ENCODE results near the gene CORIN. TPM values are rescaled to one million over a fixed set of nuclear protein-coding genes. Genes with fewer than 3 reads are reported as not detected.

CORIN gene
- total and polyA plus RNA-seq, 2 donors (not counting 1 experiment from before 2014, with no cell fraction given): 0.25 TPM; not detected in 1

GRCh38 chr4:47736555-47736954 lies 101.3 kb downstream of the CORIN start:
- Histone ChIP-seq H3K9ac (ENCODE audit: low read length) (no peak overlapping the region), H2AFZ (ENCODE audit: insufficient read depth, low read depth, low read length, poor library complexity, severe bottlenecking) (no peak overlapping the region), H3K27ac (ENCODE audit: low read length in 2 of 2) (no peak overlapping the region), H3K4me2 (replicated peaks; ENCODE audit: low read depth, low read length, poor library complexity, severe bottlenecking) (no peak overlapping the region), H3K27me3 (replicated peaks in 1 of 4; ENCODE audit: control extremely low read depth in 1 of 4, control insufficient read depth in 3 of 4, insufficient read depth in 4 of 4, low read length in 3 of 4) (no peaks in the 10 kb centered on the region), H3K36me3 (replicated peaks in 1 of 2; ENCODE audit: control extremely low read depth in 1 of 2, control insufficient read depth in 1 of 2, extremely low read depth in 1 of 2, insufficient read depth in 2 of 2, low read length in 1 of 2) (no peaks in the 10 kb centered on the region), H3K4me1 (ENCODE audit: control insufficient read depth in 2 of 2, insufficient read depth in 2 of 2, low read length in 2 of 2) (no peaks in the 10 kb centered on the region), H3K79me2 (ENCODE audit: control insufficient read depth, insufficient read depth, low read length) (no peaks in the 10 kb centered on the region), H3K4me3 (ENCODE audit: control extremely low read depth in 1 of 5, extremely low read depth in 1 of 5, insufficient read depth in 1 of 5, low read depth in 2 of 5, low read length in 4 of 5) (no peak overlapping the region), H3K9me3 (ENCODE audit: control extremely low read depth in 1 of 3, control insufficient read depth in 2 of 3, insufficient read depth in 1 of 3, low read length in 2 of 3) (peaks cover 0 to 1% (median 0%) of the 10 kb centered on the region in 3 donors), H4K20me1 (ENCODE audit: control insufficient read depth, insufficient read depth, low read length, poor library complexity, severe bottlenecking) (no peaks in the 10 kb centered on the region)
- Mint-ChIP-seq H3K27ac (no peak overlapping the region), H3K4me1 (no peaks in the 10 kb centered on the region), H3K27me3 (peaks cover 17% of the 10 kb centered on the region), H3K4me3 (no peak overlapping the region), H3K9me3 (ENCODE audit: insufficient read depth) (peaks cover 5% of the 10 kb centered on the region)
- intact Hi-C loops (cut with micrococcal nuclease): no loop called here
- ChIA-PET CTCF (no interaction called here), POLR2A (no interaction called here)
- no peak for ATAC-seq (ENCODE audit: low read depth)
- DNase-seq: no peak
- WGBS (ENCODE audit: insufficient coverage): 67% methylated on average over 1 of the region's 2 CpGs
- TF ChIP-seq EZH2 (IDR thresholded peaks at IDR 0.05; ENCODE audit: borderline replicate concordance, insufficient read depth, low read depth, low read length, poor library complexity, severe bottlenecking): no peak
- TF ChIP-seq, protein P1, sequence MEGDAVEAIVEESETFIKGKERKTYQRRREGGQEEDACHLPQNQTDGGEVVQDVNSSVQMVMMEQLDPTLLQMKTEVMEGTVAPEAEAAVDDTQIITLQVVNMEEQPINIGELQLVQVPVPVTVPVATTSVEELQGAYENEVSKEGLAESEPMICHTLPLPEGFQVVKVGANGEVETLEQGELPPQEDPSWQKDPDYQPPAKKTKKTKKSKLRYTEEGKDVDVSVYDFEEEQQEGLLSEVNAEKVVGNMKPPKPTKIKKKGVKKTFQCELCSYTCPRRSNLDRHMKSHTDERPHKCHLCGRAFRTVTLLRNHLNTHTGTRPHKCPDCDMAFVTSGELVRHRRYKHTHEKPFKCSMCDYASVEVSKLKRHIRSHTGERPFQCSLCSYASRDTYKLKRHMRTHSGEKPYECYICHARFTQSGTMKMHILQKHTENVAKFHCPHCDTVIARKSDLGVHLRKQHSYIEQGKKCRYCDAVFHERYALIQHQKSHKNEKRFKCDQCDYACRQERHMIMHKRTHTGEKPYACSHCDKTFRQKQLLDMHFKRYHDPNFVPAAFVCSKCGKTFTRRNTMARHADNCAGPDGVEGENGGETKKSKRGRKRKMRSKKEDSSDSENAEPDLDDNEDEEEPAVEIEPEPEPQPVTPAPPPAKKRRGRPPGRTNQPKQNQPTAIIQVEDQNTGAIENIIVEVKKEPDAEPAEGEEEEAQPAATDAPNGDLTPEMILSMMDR (IDR thresholded peaks at IDR 0.05): no peak

DNA sequence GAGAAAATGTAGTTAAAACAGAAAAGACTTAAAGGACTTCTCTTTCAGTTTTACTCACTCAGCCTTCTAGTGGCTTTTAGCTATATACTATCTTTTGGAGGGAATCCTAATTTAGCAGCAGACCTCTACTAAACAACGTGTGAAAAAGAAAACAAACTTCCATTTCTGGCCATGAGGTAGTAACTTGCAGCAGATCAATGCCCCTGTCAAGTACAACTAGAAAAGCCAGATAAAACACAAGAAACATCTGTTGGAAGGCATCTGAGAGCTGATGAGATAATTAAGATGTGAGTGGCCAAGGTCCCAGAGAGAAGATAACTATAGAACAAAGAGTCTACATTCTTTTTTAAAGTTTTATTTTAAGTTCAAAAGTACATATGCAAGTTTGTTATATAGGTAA lies 101.7 kb downstream of the CORIN start:
- Histone ChIP-seq H3K4me2 (replicated peaks; ENCODE audit: low read depth, low read length, poor library complexity, severe bottlenecking) (no peak overlapping the region), H4K20me1 (ENCODE audit: control insufficient read depth, insufficient read depth, low read length, poor library complexity, severe bottlenecking) (no peaks in the 10 kb centered on the region), H3K4me1 (ENCODE audit: control insufficient read depth in 2 of 2, insufficient read depth in 2 of 2, low read length in 2 of 2) (no peaks in the 10 kb centered on the region), H2AFZ (ENCODE audit: insufficient read depth, low read depth, low read length, poor library complexity, severe bottlenecking) (no peak overlapping the region), H3K9me3 (ENCODE audit: control extremely low read depth in 1 of 3, control insufficient read depth in 2 of 3, insufficient read depth in 1 of 3, low read length in 2 of 3) (peaks cover 0 to 1% (median 0%) of the 10 kb centered on the region in 3 donors), H3K27me3 (replicated peaks in 1 of 4; ENCODE audit: control extremely low read depth in 1 of 4, control insufficient read depth in 3 of 4, insufficient read depth in 4 of 4, low read length in 3 of 4) (no peaks in the 10 kb centered on the region), H3K79me2 (ENCODE audit: control insufficient read depth, insufficient read depth, low read length) (no peaks in the 10 kb centered on the region), H3K4me3 (ENCODE audit: control extremely low read depth in 1 of 5, extremely low read depth in 1 of 5, insufficient read depth in 1 of 5, low read depth in 2 of 5, low read length in 4 of 5) (no peak overlapping the region), H3K9ac (ENCODE audit: low read length) (no peak overlapping the region), H3K27ac (ENCODE audit: low read length in 2 of 2) (no peak overlapping the region), H3K36me3 (replicated peaks in 1 of 2; ENCODE audit: control extremely low read depth in 1 of 2, control insufficient read depth in 1 of 2, extremely low read depth in 1 of 2, insufficient read depth in 2 of 2, low read length in 1 of 2) (no peaks in the 10 kb centered on the region)
- Mint-ChIP-seq H3K9me3 (ENCODE audit: insufficient read depth) (peaks cover 5% of the 10 kb centered on the region), H3K27me3 (peaks cover 20% of the 10 kb centered on the region), H3K4me3 (no peak overlapping the region), H3K4me1 (no peaks in the 10 kb centered on the region), H3K27ac (no peak overlapping the region)
- TF ChIP-seq EZH2 (IDR thresholded peaks at IDR 0.05; ENCODE audit: borderline replicate concordance, insufficient read depth, low read depth, low read length, poor library complexity, severe bottlenecking): no peak
- TF ChIP-seq, protein P1 (IDR thresholded peaks at IDR 0.05): no peak
- no peak for DNase-seq
- intact Hi-C loops (cut with micrococcal nuclease): no loop called here
- POLR2A ChIA-PET: no interaction called here
- no peak for ATAC-seq (ENCODE audit: low read depth)
- WGBS (ENCODE audit: insufficient coverage): no CpG with 5 or more reads among the region's 1 CpG
- CTCF ChIA-PET: no interaction called here

All from B cell (primary cell).